Liver (tissue), 3 donors: ENCODE results near the gene SSBP2.

Experiments
- FOXA1 ChIP-seq: IDR thresholded peaks from 2 replicates; pipeline ENCODE4 v1.6.1; 2016; ENCODE audit warnings: antibody characterized with exemption
- GABPA ChIP-seq, 2 donors: IDR thresholded peaks in 1 of 2; conservative IDR thresholded peaks in 1 of 2; 2 replicates each; pipeline ENCODE4 v1.6.1; 2016; ENCODE audit warnings: antibody characterized with exemption in 2 of 2, mild to moderate bottlenecking in 1 of 2, moderate library complexity in 1 of 2
- NR2F2 ChIP-seq: IDR thresholded peaks from 2 replicates; pipeline ENCODE4 v1.6.1; 2016; ENCODE audit warnings: antibody characterized with exemption
- RAD21 ChIP-seq, 2 donors: IDR thresholded peaks; 2 replicates each; pipeline ENCODE4 v1.6.1; 2016; ENCODE audit warnings: antibody characterized with exemption in 2 of 2, mild to moderate bottlenecking in 2 of 2
- RXRA ChIP-seq, 2 donors: IDR thresholded peaks; 2 replicates each; pipeline ENCODE4 v1.6.1; 2017 to 2018; ENCODE audit warnings: antibody characterized with exemption in 2 of 2, mild to moderate bottlenecking in 1 of 2
- YY1 ChIP-seq: IDR thresholded peaks from 2 replicates; pipeline ENCODE4 v1.6.1; 2016; ENCODE audit warnings: antibody characterized with exemption, mild to moderate bottlenecking
- TF ChIP-seq, protein P1 (sequence below): fragments of 150-350 bp; IDR thresholded peaks from 2 replicates; pipeline ENCODE4 v1.5.1; 2017; ENCODE audit warnings: improper control_type of control experiment, low read depth, low read length; ENCODE audit not compliant: missing input control
- TF ChIP-seq, protein P2 (sequence below): IDR thresholded peaks from 2 replicates; pipeline ENCODE4 v1.6.1; 2016; ENCODE audit warnings: antibody characterized with exemption, mild to moderate bottlenecking
- TF ChIP-seq, protein P3 (sequence below): IDR thresholded peaks from 2 replicates; pipeline ENCODE4 v1.6.1; 2016; ENCODE audit warnings: antibody characterized with exemption
- TF ChIP-seq, protein P4 (sequence below): IDR thresholded peaks from 2 replicates; pipeline ENCODE4 v1.6.1; 2016; ENCODE audit warnings: antibody characterized with exemption
- donor health status: healthy.
- donor health status: healthy.

DNA sequence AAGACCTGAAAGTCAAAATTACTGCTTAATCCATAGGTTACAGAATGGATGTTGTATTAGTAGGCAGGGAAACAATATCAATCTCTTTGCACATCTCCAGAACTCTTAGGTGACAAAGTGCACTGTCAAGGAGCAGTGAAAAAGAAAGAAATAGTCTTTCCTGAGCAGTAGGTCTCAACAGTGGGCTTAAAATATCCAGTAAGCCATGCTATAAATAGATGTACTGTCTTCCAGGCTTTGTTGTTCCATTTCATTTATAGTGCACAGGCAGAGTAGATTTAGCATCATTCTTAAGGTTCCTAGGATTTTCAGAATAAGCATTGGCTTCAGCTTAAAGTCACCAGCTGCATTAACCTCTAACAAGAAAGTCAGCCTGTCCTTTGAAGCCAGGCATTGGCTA, 50.7 kb downstream of the SSBP2 start:
- TF ChIP-seq, protein P1, sequence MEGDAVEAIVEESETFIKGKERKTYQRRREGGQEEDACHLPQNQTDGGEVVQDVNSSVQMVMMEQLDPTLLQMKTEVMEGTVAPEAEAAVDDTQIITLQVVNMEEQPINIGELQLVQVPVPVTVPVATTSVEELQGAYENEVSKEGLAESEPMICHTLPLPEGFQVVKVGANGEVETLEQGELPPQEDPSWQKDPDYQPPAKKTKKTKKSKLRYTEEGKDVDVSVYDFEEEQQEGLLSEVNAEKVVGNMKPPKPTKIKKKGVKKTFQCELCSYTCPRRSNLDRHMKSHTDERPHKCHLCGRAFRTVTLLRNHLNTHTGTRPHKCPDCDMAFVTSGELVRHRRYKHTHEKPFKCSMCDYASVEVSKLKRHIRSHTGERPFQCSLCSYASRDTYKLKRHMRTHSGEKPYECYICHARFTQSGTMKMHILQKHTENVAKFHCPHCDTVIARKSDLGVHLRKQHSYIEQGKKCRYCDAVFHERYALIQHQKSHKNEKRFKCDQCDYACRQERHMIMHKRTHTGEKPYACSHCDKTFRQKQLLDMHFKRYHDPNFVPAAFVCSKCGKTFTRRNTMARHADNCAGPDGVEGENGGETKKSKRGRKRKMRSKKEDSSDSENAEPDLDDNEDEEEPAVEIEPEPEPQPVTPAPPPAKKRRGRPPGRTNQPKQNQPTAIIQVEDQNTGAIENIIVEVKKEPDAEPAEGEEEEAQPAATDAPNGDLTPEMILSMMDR = no peak
- TF ChIP-seq, protein P2, sequence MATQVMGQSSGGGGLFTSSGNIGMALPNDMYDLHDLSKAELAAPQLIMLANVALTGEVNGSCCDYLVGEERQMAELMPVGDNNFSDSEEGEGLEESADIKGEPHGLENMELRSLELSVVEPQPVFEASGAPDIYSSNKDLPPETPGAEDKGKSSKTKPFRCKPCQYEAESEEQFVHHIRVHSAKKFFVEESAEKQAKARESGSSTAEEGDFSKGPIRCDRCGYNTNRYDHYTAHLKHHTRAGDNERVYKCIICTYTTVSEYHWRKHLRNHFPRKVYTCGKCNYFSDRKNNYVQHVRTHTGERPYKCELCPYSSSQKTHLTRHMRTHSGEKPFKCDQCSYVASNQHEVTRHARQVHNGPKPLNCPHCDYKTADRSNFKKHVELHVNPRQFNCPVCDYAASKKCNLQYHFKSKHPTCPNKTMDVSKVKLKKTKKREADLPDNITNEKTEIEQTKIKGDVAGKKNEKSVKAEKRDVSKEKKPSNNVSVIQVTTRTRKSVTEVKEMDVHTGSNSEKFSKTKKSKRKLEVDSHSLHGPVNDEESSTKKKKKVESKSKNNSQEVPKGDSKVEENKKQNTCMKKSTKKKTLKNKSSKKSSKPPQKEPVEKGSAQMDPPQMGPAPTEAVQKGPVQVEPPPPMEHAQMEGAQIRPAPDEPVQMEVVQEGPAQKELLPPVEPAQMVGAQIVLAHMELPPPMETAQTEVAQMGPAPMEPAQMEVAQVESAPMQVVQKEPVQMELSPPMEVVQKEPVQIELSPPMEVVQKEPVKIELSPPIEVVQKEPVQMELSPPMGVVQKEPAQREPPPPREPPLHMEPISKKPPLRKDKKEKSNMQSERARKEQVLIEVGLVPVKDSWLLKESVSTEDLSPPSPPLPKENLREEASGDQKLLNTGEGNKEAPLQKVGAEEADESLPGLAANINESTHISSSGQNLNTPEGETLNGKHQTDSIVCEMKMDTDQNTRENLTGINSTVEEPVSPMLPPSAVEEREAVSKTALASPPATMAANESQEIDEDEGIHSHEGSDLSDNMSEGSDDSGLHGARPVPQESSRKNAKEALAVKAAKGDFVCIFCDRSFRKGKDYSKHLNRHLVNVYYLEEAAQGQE = no peak
- TF ChIP-seq, protein P3, sequence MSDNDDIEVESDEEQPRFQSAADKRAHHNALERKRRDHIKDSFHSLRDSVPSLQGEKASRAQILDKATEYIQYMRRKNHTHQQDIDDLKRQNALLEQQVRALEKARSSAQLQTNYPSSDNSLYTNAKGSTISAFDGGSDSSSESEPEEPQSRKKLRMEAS = no peak
- TF ChIP-seq NR2F2 = no peak
- no peak for TF ChIP-seq RXRA (IDR thresholded peaks at IDR 0.05)
- TF ChIP-seq YY1 = no peak
- TF ChIP-seq RAD21 (IDR thresholded peaks at IDR 0.05) = no peak
- TF ChIP-seq FOXA1 = no peak
- no peak for TF ChIP-seq GABPA (IDR thresholded peaks at IDR 0.05 in 1 of 2, conservative IDR thresholded peaks at IDR 0.05 in 1 of 2)
- TF ChIP-seq, protein P4, sequence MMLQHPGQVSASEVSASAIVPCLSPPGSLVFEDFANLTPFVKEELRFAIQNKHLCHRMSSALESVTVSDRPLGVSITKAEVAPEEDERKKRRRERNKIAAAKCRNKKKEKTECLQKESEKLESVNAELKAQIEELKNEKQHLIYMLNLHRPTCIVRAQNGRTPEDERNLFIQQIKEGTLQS = no peak
